Renal pelvis (tissue), 4 donors: ENCODE measurements around the gene GRM4. TPM values are rescaled to one million over a fixed set of nuclear protein-coding genes. Genes with fewer than 3 reads are reported as not detected.

ENCODE experiments used
- DNase-seq: peaks from one replicate; pipeline ENCODE4 v3.0.0-alpha.2; 2013
- polyA plus RNA-seq, 3 donors: library from polyadenylated mRNA; unstranded; fragments of 120-200 nt; gene quantifications; one replicate each; pipeline ENCODE4 v1.2.1, GENCODE V29; 2013; ENCODE audit not compliant: insufficient read length in 3 of 3

The GRM4 gene
- polyA plus RNA-seq, 3 donors: 0.57 to 0.69 (median 0.59) TPM

- DNase-seq: no peak
These were observed 165.4 kb downstream of the GRM4 start for GRCh38 chr6:33980176-33981175.

GRCh38 chr6:33979750-33980149 lies 166.1 kb downstream of the GRM4 start:
- no peak for DNase-seq

- DNase-seq: no peak
These were observed 167.3 kb downstream of the GRM4 start for GRCh38 chr6:33978412-33979150.

GRCh38 chr6:33977606-33978411 lies 168.1 kb downstream of the GRM4 start:
- DNase-seq: no peak

- DNase-seq: no peak
These were observed 169.2 kb downstream of the GRM4 start for GRCh38 chr6:33976437-33977360.

GRCh38 chr6:33975661-33976436 lies 170.0 kb downstream of the GRM4 start:
- no peak for DNase-seq

GRCh38 chr6:33974471-33974870 lies 171.4 kb downstream of the GRM4 start:
- DNase-seq: no peak

- no peak for DNase-seq
These were observed 171.9 kb downstream of the GRM4 start for GRCh38 chr6:33974030-33974429.

- no peak for DNase-seq
These were observed 174.3 kb downstream of the GRM4 start for GRCh38 chr6:33971580-33971979.

Other genes with a start within 250 kb of the GRM4 start
- gene HMGA1, start 90.8 kb upstream of the GRM4 start, polyA plus RNA-seq: 100 to 1,000 TPM; 130 to 168 (median 164) TPM
- gene SMIM29, start 102.9 kb upstream of the GRM4 start, polyA plus RNA-seq: 10 to 100 TPM; 11.9 to 16.1 (median 14.5) TPM
- gene NUDT3, start 246.6 kb upstream of the GRM4 start, polyA plus RNA-seq: 10 to 100 TPM; 18.7 to 22.1 (median 19.1) TPM